Right ventricle myocardium superior (tissue), 1 donor: ENCODE results near the gene NUBPL. TPM values are rescaled to one million over a fixed set of nuclear protein-coding genes. Genes with fewer than 3 reads are reported as not detected.
A peak's percentile ranks its signal among the peaks of the same experiment; 100 is the strongest.
"Not testable (repeated sequence)": the region's sequence is repeated elsewhere in the genome, so short reads cannot be mapped to it uniquely, and the experiment has no call there.

Experiments used
- ATAC-seq: fragments of 200-7000 bp; cut with Tn5 transposase; one replicate; pipeline ENCODE4 v1.9.1; 2020; ENCODE audit warnings: mild to moderate bottlenecking; ENCODE audit not compliant: poor library complexity
- DNase-seq: peaks from one replicate; pipeline ENCODE4 v3.0.0-alpha.2; 2020
- intact Hi-C: fragments of 100-400 bp; cut with DNase I; formaldehyde crosslinking; loops from one replicate; pipeline ENCODE4 v1.11.2; 2022
- total RNA-seq: library from RNA; stranded (reverse); fragmentation: NEBNext Ultra II Directional; extraction: Animal tissue kit (Norgen Biotek cat#: 25700); gene quantifications from one replicate; pipeline ENCODE4 v1.2.1, GENCODE V29; 2021
- donor health status: DM: no; HTN: yes; CAD: no; lungs with severe emphysema.

NUBPL gene
- total RNA-seq, 1 donor from 2014 or later, result 28.2 TPM

- no peak for DNase-seq
- intact Hi-C loops, result no loop called here
- ATAC-seq, result no peak
These were observed 268.0 kb downstream of the NUBPL start for GRCh38 chr14:31828946-31829868.

DNA sequence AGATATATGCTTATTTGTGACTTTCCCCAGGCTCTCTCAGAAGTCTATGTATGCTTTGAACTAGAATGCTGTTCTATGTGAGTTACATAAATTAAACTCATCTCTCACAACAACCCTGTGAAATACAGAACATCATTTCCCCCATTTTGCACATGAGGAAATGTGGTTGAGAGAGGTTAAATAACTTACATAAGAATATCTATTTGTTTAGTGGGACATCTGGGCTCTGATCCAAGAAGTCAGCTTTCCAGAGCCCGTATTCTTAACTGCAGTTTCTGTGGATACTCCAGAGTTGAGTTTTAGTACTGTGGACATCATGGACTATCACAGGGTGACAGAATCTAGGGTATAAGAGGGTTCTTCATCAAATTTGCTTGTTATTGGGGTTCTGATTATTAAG, 273.4 kb downstream of the NUBPL start:
- DNase-seq, result no peak
- intact Hi-C loops, result no loop called here
- no peak for ATAC-seq

DNA sequence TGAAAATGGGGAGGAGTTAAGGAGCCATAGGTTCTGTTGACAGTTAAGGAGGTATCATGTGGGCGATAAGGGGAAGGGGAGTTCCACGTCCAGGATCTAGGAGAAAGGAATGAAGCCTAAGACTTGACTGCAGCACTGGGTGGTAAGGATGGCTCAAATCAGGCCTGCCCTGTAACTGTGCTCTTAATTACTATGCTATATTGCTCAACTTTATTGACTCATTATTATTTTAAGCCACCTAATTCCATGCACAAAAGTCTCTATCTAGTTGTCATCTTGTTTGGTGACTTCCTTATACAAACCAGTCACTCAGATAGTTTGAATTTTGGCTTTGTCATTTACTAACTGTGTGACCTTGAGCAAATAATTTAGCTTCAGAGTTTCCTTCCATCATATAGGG, 273.8 kb downstream of the NUBPL start:
- intact Hi-C loops, result no loop called here
- ATAC-seq, result no peak
- DNase-seq, result no peak

- intact Hi-C loops, result no loop called here
- ATAC-seq, result no peak
- no peak for DNase-seq
These were observed 275.8 kb downstream of the NUBPL start for GRCh38 chr14:31837031-31837430.

DNA sequence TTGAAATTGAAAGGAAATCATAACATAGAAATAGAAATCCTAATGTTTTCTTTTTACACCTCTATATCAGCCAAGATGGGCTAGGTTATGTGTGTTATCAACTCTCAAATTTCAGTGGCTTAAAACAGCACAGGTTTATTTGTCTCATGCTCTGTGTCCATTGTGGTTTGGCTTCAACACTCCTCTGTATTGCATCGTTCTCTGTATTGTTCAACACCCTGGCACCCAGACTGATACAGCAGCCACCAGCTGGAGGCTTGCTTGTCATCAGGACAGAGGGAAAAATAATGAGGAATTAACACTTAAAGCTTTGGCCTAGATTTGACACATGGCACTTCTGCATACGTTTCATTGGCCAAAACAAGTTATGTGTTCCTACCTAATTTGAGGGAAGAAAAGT, 281.7 kb downstream of the NUBPL start:
- intact Hi-C loops, result no loop called here
- DNase-seq (no peak), ATAC-seq (no peak)

- ATAC-seq (peak; percentile 52), DNase-seq (no peak)
- intact Hi-C loops, result no loop called here
These were observed 282.3 kb downstream of the NUBPL start for GRCh38 chr14:31843361-31844091.

DNA sequence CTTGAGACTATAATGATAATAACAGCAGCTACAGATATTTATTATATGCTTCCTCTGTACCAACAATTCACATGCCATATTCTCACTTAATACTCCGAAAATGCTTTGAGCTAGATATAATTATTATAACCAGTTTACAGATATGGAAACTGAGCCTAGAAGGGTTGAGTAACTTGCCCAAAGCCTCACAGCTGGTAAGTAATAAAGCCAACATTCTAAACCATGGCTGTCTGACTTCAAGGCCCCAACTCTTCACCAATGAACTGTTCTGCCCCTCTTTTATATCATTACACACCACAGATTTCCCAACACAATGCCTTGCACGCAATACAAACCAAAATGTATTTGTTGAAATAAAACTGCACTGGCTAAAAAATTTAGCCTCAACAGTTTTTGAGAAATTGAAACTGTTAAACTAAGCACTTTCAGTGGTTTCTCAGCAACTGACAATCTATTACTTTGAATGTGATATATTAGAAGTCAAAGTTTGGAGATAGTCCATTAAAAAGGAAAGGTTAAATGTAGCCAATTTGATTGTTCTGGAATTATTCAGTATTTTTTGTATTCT, 293.4 kb downstream of the NUBPL start:
- DNase-seq (no peak), ATAC-seq (no peak)
- intact Hi-C loops, result no loop called here

GRCh38 chr14:31855262-31855661, 294.1 kb downstream of the NUBPL start:
- DNase-seq (no peak), ATAC-seq (no peak)
- intact Hi-C loops, result no loop called here

GRCh38 chr14:31856003-31856402, 294.8 kb downstream of the NUBPL start:
- DNase-seq, intact Hi-C loops, ATAC-seq: not testable (repeated sequence)

GRCh38 chr14:31858868-31859267, 297.7 kb downstream of the NUBPL start:
- ATAC-seq (no peak), DNase-seq (no peak)
- intact Hi-C loops, result no loop called here

DNA sequence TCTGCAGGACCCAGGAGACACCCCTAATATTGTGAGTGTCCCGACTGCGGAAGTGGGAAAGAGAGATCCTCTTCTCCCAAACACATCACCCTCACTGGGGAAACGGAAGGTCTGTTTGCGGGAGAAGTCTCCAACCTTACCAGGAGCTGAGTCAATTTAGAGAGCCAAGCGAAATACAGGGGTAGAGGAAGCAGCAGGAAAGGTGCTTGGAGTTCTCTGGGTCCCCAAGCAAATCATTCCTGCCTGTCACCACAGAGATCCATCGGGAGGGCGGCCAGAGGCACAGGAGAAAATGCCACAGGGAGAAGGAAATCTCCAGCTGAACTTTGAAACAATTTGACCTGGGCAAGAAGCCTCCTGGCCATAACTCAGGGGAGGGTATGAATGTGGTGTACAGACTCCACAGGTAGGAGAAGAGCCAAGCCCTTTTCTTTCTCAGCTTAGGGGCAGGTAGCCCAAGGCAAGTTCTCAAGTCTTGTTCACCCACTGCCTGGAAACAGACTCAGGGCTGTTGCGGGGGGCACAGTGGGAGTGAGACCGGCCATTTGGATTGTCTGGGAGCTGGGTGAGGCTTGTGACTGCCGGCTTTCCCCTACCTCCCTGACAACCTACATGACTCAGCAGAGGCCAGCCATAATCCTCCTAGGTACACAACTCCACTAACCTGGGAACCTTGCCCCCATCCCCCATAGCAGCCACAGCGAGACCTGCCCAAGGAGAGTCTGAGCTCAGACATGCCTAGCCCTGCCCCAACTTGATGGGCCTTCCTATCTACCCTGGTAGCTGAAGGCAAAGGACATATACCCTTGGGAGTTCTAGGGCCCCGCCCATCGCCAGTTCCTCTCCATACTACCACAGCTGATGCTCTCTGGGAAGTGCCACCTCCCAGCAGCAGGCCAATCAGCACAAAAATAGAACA, 304.0 kb downstream of the NUBPL start:
- DNase-seq (no peak), ATAC-seq (no peak)
- intact Hi-C loops, result no loop called here

GRCh38 chr14:31867570-31867969, 306.4 kb downstream of the NUBPL start:
- intact Hi-C loops, result no loop called here
- DNase-seq (no peak), ATAC-seq (no peak)

GRCh38 chr14:31868096-31868495, 306.9 kb downstream of the NUBPL start:
- ATAC-seq, DNase-seq, intact Hi-C loops: not testable (repeated sequence)

DNA sequence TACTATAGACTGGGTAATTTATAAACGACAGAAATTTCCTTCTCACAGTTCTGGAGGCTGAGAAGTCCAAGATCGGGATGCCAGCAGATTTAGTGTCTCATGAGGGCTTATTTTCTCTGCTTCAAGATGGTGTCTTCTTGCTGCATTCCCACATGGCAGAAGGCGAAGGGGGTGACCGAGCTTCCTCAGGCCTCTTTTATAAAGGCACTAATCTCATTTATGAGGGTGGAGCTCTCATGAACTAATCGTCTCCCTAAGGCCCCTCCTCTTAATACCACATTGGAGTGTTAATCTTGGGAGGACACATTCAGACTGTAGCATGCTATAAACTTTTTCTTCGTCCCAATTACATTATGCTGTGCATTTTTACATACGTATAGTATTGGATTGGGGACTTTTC, 315.5 kb downstream of the NUBPL start:
- intact Hi-C loops, result no loop called here
- DNase-seq (no peak), ATAC-seq (no peak)

DNA sequence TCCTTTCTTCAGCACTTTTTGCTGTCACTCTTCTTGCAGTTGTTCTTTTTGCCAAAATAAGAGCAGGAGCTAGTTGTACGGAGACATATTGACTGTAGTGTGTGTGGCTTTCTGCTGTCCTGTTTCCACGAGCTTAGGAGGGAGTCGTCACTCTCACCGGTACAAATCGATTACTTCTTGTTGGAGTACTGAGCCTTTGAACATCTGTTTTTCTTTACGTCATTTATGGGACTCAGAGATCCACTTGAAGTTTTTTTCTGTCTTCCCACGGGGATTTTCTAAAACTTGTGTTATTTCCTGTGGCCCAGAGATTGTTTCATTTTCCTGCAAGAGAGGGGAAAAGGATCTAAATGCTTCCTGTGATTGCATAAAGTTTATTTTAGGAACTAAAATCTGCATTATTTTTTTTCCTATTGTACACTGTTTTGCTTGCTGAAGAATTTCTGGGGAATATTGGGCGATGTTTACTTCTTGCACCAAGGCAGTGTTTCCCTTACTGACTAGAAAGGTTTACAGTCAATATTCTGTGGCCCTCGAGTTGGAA, 316.1 kb downstream of the NUBPL start:
- intact Hi-C loops, result no loop called here
- DNase-seq (no peak), ATAC-seq (peak; percentile 59)

GRCh38 chr14:31879661-31880348, 318.6 kb downstream of the NUBPL start:
- DNase-seq (no peak), ATAC-seq (peak; percentile 35)
- intact Hi-C loops, result no loop called here

- ATAC-seq, result peak; percentile 56
- intact Hi-C loops, result no loop called here
- DNase-seq, result no peak
These were observed 319.7 kb downstream of the NUBPL start for GRCh38 chr14:31880935-31881334.
